RWPE2 (cell line): Measurements from ENCODE around the gene EFHC2.

Experiments used
- ATAC-seq: fragments of 200-7000 bp; cut with Tn5 transposase; 3 replicates; pipeline ENCODE4 v1.9.1; 2021; ENCODE audit warnings: low read depth
- DNase-seq: peaks from one replicate; pipeline ENCODE4 v3.0.0-alpha.2; 2020; ENCODE audit warnings: low spot score
- H3K27ac ChIP-seq: fragments of 450-650 bp; 2 replicates; pipeline ENCODE4 v1.5.1; 2017; ENCODE audit warnings: mild to moderate bottlenecking; ENCODE audit not compliant: poor library complexity, severe bottlenecking
- H3K27me3 ChIP-seq: fragments of 250-450 bp; sonication (Bioruptor Pico); 2 replicates; pipeline ENCODE4 v1.5.1; 2021; ENCODE audit warnings: mild to moderate bottlenecking, moderate library complexity; ENCODE audit not compliant: insufficient read depth, poor library complexity, severe bottlenecking
- H3K36me3 ChIP-seq: fragments of 250-450 bp; sonication (Bioruptor Pico); 2 replicates; pipeline ENCODE4 v1.5.1; 2020; ENCODE audit warnings: low read depth, mild to moderate bottlenecking, moderate library complexity
- H3K4me1 ChIP-seq: fragments of 250-450 bp; sonication (Bioruptor Pico); 2 replicates; pipeline ENCODE4 v1.5.1; 2021; ENCODE audit warnings: mild to moderate bottlenecking, moderate library complexity; ENCODE audit not compliant: insufficient read depth, poor library complexity, severe bottlenecking
- H3K4me3 ChIP-seq: fragments of 250-450 bp; sonication (Bioruptor Pico); 2 replicates; pipeline ENCODE4 v1.5.1; 2021; ENCODE audit warnings: mild to moderate bottlenecking, moderate library complexity; ENCODE audit not compliant: severe bottlenecking
- H3K9me3 ChIP-seq: fragments of 250-450 bp; sonication (Bioruptor Pico); 2 replicates; pipeline ENCODE4 v1.5.1; 2021; ENCODE audit warnings: mild to moderate bottlenecking, moderate library complexity; ENCODE audit not compliant: severe bottlenecking
- CTCF ChIP-seq: fragments of 450-650 bp; IDR thresholded peaks from one replicate; pipeline ENCODE4 v1.5.1; 2017; ENCODE audit warnings: mild to moderate bottlenecking, moderate library complexity; ENCODE audit not compliant: poor library complexity, severe bottlenecking

EFHC2 gene

GRCh38 chrX:44332437-44332836, 11.0 kb downstream of the EFHC2 start:
- no peak overlapping the region for H3K4me3 ChIP-seq
- no peaks in the 10 kb centered on the region for H3K27me3 ChIP-seq
- H3K36me3 ChIP-seq = no peaks in the 10 kb centered on the region
- H3K4me1 ChIP-seq = no peaks in the 10 kb centered on the region
- no peak overlapping the region for H3K27ac ChIP-seq
- H3K9me3 ChIP-seq = no peaks in the 10 kb centered on the region
- no peak for TF ChIP-seq CTCF
- DNase-seq (no peak), ATAC-seq (no peak)

DNA sequence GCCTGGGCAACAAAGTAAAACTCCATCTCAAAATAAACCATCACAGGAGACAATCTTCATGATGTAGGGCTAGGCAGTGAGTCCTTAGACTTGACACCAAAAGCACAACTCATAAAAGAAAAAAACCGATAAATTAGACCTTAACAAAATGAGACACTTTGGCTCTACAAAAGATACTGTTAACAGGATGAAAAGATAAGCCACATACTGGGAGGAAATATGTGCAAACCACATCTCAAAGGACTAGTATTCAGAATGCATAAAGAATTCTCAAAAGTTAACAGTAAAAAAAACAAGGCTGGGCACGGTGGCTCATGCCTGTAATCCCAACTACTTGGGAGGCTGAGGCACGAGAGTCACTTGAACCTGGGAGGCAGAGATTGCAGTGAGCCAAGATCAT, 13.2 kb downstream of the EFHC2 start:
- no peak overlapping the region for H3K27ac ChIP-seq
- H3K9me3 ChIP-seq = no peaks in the 10 kb centered on the region
- H3K27me3 ChIP-seq = no peaks in the 10 kb centered on the region
- DNase-seq = no peak
- H3K4me1 ChIP-seq = no peaks in the 10 kb centered on the region
- H3K36me3 ChIP-seq = no peaks in the 10 kb centered on the region
- no peak overlapping the region for H3K4me3 ChIP-seq
- ATAC-seq = no peak
- TF ChIP-seq CTCF = no peak

- Histone ChIP-seq H3K4me3 (no peak overlapping the region), H3K36me3 (no peaks in the 10 kb centered on the region), H3K4me1 (no peaks in the 10 kb centered on the region), H3K27me3 (no peaks in the 10 kb centered on the region), H3K9me3 (no peaks in the 10 kb centered on the region), H3K27ac (no peak overlapping the region)
- TF ChIP-seq CTCF = no peak
- no peak for ATAC-seq
- DNase-seq = no peak
These were observed 23.9 kb downstream of the EFHC2 start for GRCh38 chrX:44319550-44319949.

- H3K27me3 ChIP-seq = no peaks in the 10 kb centered on the region
- H3K9me3 ChIP-seq = no peaks in the 10 kb centered on the region
- H3K4me3 ChIP-seq = no peak overlapping the region
- no peaks in the 10 kb centered on the region for H3K36me3 ChIP-seq
- no peak for TF ChIP-seq CTCF
- H3K27ac ChIP-seq = no peak overlapping the region
- H3K4me1 ChIP-seq = no peaks in the 10 kb centered on the region
- DNase-seq = no peak
- no peak for ATAC-seq
These were observed 26.3 kb downstream of the EFHC2 start for GRCh38 chrX:44317181-44317580.

GRCh38 chrX:44314808-44315207, 28.7 kb downstream of the EFHC2 start:
- Histone ChIP-seq H3K4me1 (no peaks in the 10 kb centered on the region), H3K9me3 (no peaks in the 10 kb centered on the region), H3K4me3 (no peak overlapping the region), H3K36me3 (no peaks in the 10 kb centered on the region), H3K27me3 (no peaks in the 10 kb centered on the region), H3K27ac (no peak overlapping the region)
- no peak for DNase-seq
- ATAC-seq = no peak
- TF ChIP-seq CTCF = no peak
